Measurements from ENCODE around the gene ROBO4.

Gene ROBO4

DNA sequence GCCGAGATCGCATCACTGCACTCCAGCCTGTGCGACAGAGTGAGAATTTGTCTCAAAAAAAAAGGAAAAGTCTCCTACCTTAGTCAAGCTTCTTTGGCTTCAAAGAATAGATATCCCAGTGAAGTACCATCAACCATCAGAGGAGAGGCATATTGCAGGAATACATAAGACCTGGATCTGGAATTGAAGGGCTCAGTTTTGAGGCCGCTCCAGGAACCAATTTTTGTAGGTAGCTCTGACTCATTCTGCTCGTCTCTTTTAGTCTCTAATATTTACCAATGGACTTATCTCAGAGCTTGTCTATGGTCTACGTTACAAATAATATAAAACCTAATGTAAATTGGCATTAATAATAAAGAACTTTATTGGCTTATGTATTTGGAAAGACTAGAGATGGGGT lies 48.2 kb upstream of the ROBO4 start:
- ATAC-seq = no peak
- no peak for TF ChIP-seq ZFP30 (CRISPR knock-in tag; IDR thresholded peaks at IDR 0.05)
- TF ChIP-seq GLIS3 (CRISPR knock-in tag; IDR thresholded peaks at IDR 0.05) = no peak
- TF ChIP-seq CSDC2 (CRISPR knock-in tag; IDR thresholded peaks at IDR 0.05) = no peak
- no peak for TF ChIP-seq ISL1 (CRISPR knock-in tag; IDR thresholded peaks at IDR 0.05)
- TF ChIP-seq ZNF8 (CRISPR knock-in tag; IDR thresholded peaks at IDR 0.05) = no peak
- no peak for TF ChIP-seq ZC3H10 (CRISPR knock-in tag; IDR thresholded peaks at IDR 0.05)
- no peak for TF ChIP-seq TOX (CRISPR knock-in tag; IDR thresholded peaks at IDR 0.05; ENCODE audit: borderline replicate concordance)
- TF ChIP-seq RARB (CRISPR knock-in tag; IDR thresholded peaks at IDR 0.05) = no peak
- no peak for TF ChIP-seq ZFP3 (CRISPR knock-in tag; IDR thresholded peaks at IDR 0.05)

DNA sequence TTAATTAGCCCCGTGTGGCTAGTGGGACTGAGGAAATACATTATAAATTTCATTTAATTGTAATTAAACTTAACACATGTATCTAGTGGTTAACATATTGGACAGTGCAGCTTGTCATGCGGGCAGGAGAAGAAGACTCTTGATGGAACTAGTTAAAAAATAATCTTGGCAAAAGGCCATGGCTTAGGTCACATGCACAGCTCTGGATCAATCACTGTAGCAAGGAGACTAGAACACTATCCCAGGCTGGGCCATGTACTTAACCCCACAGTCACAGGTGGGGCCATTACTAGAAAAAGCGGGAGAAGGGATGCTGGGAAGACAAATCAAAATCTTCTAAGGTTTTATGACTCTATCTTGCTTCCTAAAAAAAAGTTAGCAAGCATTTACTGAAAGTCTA lies 46.9 kb upstream of the ROBO4 start:
- ATAC-seq = no peak
- no peak for TF ChIP-seq TCF4 (CRISPR knock-in tag; IDR thresholded peaks at IDR 0.05; ENCODE audit: borderline replicate concordance)
- no peak for TF ChIP-seq ISL1 (CRISPR knock-in tag; IDR thresholded peaks at IDR 0.05)
- no peak for TF ChIP-seq OSR1 (CRISPR knock-in tag; IDR thresholded peaks at IDR 0.05)
- no peak for TF ChIP-seq ZNF565 (CRISPR knock-in tag; conservative IDR thresholded peaks at IDR 0.05; ENCODE audit: low read depth)
- no peak for TF ChIP-seq ZNF70 (CRISPR knock-in tag; IDR thresholded peaks at IDR 0.05)
- no peak for TF ChIP-seq TOX (CRISPR knock-in tag; IDR thresholded peaks at IDR 0.05; ENCODE audit: borderline replicate concordance)
- TF ChIP-seq, protein P1, sequence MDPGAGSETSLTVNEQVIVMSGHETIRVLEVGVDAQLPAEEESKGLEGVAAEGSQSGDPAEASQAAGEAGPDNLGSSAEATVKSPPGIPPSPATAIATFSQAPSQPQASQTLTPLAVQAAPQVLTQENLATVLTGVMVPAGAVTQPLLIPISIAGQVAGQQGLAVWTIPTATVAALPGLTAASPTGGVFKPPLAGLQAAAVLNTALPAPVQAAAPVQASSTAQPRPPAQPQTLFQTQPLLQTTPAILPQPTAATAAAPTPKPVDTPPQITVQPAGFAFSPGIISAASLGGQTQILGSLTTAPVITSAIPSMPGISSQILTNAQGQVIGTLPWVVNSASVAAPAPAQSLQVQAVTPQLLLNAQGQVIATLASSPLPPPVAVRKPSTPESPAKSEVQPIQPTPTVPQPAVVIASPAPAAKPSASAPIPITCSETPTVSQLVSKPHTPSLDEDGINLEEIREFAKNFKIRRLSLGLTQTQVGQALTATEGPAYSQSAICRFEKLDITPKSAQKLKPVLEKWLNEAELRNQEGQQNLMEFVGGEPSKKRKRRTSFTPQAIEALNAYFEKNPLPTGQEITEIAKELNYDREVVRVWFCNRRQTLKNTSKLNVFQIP (CRISPR knock-in tag; IDR thresholded peaks at IDR 0.05; ENCODE audit: borderline replicate concordance, low read depth) = no peak
- TF ChIP-seq BACH2 (CRISPR knock-in tag; IDR thresholded peaks at IDR 0.05; ENCODE audit: borderline replicate concordance) = no peak
- no peak for TF ChIP-seq PPARA (CRISPR knock-in tag; IDR thresholded peaks at IDR 0.05; ENCODE audit: borderline replicate concordance)
- no peak for TF ChIP-seq RARB (CRISPR knock-in tag; IDR thresholded peaks at IDR 0.05)
- TF ChIP-seq, protein P2, sequence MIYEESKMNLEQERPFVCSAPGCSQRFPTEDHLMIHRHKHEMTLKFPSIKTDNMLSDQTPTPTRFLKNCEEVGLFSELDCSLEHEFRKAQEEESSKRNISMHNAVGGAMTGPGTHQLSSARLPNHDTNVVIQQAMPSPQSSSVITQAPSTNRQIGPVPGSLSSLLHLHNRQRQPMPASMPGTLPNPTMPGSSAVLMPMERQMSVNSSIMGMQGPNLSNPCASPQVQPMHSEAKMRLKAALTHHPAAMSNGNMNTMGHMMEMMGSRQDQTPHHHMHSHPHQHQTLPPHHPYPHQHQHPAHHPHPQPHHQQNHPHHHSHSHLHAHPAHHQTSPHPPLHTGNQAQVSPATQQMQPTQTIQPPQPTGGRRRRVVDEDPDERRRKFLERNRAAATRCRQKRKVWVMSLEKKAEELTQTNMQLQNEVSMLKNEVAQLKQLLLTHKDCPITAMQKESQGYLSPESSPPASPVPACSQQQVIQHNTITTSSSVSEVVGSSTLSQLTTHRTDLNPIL (CRISPR knock-in tag; IDR thresholded peaks at IDR 0.05; ENCODE audit: low read depth) = no peak
- TF ChIP-seq ZFP30 (CRISPR knock-in tag; IDR thresholded peaks at IDR 0.05) = no peak

DNA sequence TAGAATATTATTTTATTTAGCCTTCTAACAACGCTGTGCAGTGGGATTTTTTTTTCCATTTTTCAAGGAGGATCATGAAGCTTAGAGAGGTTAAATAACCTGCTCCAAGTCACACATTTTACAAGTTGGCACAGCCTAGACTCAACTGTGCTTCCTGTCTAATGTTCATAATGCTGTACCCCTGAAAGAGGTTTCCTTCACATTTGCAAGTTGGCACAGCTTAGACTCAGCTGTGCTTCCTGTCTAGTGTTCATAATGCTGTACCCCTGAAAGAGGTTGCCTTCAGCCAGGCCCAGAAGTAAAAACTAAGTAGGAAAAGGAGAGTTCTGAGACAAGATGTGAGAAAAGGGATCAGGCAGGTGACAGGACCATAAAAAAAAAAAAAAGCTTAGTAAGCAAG lies 46.1 kb upstream of the ROBO4 start:
- ATAC-seq = no peak

DNA sequence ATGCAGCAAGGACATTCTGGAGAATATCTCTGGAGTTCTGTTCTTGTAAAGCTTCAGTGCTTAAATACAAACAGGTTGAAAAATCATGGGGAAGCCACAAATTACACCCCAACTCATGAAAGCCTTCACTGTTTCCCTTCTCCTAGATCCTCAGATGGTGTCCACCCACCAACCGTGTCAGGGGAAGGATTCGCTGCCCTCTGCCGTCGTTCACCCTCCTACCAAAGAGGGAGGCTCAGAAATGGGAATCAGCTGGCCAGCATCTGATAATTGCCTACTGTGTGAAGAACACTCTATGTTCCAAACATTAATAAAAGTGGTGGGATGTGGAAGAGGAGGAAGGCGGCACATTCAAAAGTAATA lies 45.6 kb upstream of the ROBO4 start:
- TF ChIP-seq, protein P2 (CRISPR knock-in tag; IDR thresholded peaks at IDR 0.05; ENCODE audit: low read depth) = no peak
- TF ChIP-seq SNAI2 (CRISPR knock-in tag; IDR thresholded peaks at IDR 0.05) (no peak), ZNF8 (CRISPR knock-in tag; IDR thresholded peaks at IDR 0.05) (no peak), OSR1 (CRISPR knock-in tag; IDR thresholded peaks at IDR 0.05) (no peak), BACH2 (CRISPR knock-in tag; IDR thresholded peaks at IDR 0.05; ENCODE audit: borderline replicate concordance) (no peak)
- ATAC-seq = no peak

More for the DNA sequence above, 46.1 kb upstream of the ROBO4 start:
- TF ChIP-seq PPARA (CRISPR knock-in tag; IDR thresholded peaks at IDR 0.05; ENCODE audit: borderline replicate concordance) (no peak), TCF4 (CRISPR knock-in tag; IDR thresholded peaks at IDR 0.05; ENCODE audit: borderline replicate concordance) (no peak), TOX (CRISPR knock-in tag; IDR thresholded peaks at IDR 0.05; ENCODE audit: borderline replicate concordance) (no peak)

GRCh38 chr11:124942466-124943253 lies 45.0 kb upstream of the ROBO4 start:
- no peak for TF ChIP-seq ARNTL (CRISPR knock-in tag; IDR thresholded peaks at IDR 0.05; ENCODE audit: borderline replicate concordance, low read depth)
- no peak for TF ChIP-seq OSR1 (CRISPR knock-in tag; IDR thresholded peaks at IDR 0.05)
- no peak for TF ChIP-seq CSDC2 (CRISPR knock-in tag; IDR thresholded peaks at IDR 0.05)
- TF ChIP-seq ZFP3 (CRISPR knock-in tag; IDR thresholded peaks at IDR 0.05) = no peak
- no peak for TF ChIP-seq ZFP30 (CRISPR knock-in tag; IDR thresholded peaks at IDR 0.05)
- no peak for TF ChIP-seq ESRRG (CRISPR knock-in tag; IDR thresholded peaks at IDR 0.05)
- TF ChIP-seq, protein P1 (CRISPR knock-in tag; IDR thresholded peaks at IDR 0.05; ENCODE audit: borderline replicate concordance, low read depth) = no peak
- TF ChIP-seq ISL1 (CRISPR knock-in tag; IDR thresholded peaks at IDR 0.05) = no peak
- no peak for TF ChIP-seq TOX (CRISPR knock-in tag; IDR thresholded peaks at IDR 0.05; ENCODE audit: borderline replicate concordance)
- TF ChIP-seq TCF4 (CRISPR knock-in tag; IDR thresholded peaks at IDR 0.05; ENCODE audit: borderline replicate concordance) = no peak
- no peak for TF ChIP-seq ZNF8 (CRISPR knock-in tag; IDR thresholded peaks at IDR 0.05)
- TF ChIP-seq RARB (CRISPR knock-in tag; IDR thresholded peaks at IDR 0.05) = no peak
- TF ChIP-seq BACH2 (CRISPR knock-in tag; IDR thresholded peaks at IDR 0.05; ENCODE audit: borderline replicate concordance) = no peak
- TF ChIP-seq, protein P2 (CRISPR knock-in tag; IDR thresholded peaks at IDR 0.05; ENCODE audit: low read depth) = no peak
- no peak for TF ChIP-seq ZNF70 (CRISPR knock-in tag; IDR thresholded peaks at IDR 0.05)
- TF ChIP-seq TSHZ2 (CRISPR knock-in tag; IDR thresholded peaks at IDR 0.05) = no peak
- TF ChIP-seq PPARA (CRISPR knock-in tag; IDR thresholded peaks at IDR 0.05; ENCODE audit: borderline replicate concordance) = no peak
- no peak for ATAC-seq

All from SK-N-SH treated with all-trans-retinoic acid at 6 μM for 48 hours (cell line).